ENCODE data around the gene CKMT2.

CKMT2 gene

GRCh38 chr5:81219389-81219788 is 13.7 kb upstream of the CKMT2 start:
- no peak for DNase-seq

DNA sequence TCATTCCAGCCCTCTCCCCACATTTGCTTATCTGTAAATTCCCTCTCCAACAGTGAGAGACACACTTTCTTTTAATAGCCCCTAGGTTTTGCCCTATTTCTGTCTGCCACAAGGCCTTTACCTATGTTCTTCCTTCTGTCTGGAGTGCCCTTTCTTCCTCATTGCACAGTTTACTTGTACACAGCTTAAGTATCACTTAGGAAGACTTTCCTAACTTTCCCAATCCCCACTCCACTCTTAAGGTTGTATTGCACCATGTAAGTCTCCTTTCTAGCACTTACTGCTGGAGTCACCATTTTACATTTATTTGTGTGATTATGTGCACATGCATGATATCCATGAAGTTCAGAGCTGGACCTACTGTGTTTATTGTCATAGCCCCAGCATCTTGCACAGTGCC is 10.8 kb upstream of the CKMT2 start:
- no peak for DNase-seq

- no peak for DNase-seq
These were observed 7.7 kb upstream of the CKMT2 start for GRCh38 chr5:81225463-81225862.

- DNase-seq = no peak
These were observed 6.8 kb upstream of the CKMT2 start for GRCh38 chr5:81226286-81226685.

GRCh38 chr5:81226949-81227348 is 6.2 kb upstream of the CKMT2 start:
- no peak for DNase-seq

GRCh38 chr5:81228084-81228483 is 5.0 kb upstream of the CKMT2 start:
- DNase-seq = no peak

- no peak for DNase-seq
These were observed 2.7 kb upstream of the CKMT2 start for GRCh38 chr5:81230416-81230815.

DNA sequence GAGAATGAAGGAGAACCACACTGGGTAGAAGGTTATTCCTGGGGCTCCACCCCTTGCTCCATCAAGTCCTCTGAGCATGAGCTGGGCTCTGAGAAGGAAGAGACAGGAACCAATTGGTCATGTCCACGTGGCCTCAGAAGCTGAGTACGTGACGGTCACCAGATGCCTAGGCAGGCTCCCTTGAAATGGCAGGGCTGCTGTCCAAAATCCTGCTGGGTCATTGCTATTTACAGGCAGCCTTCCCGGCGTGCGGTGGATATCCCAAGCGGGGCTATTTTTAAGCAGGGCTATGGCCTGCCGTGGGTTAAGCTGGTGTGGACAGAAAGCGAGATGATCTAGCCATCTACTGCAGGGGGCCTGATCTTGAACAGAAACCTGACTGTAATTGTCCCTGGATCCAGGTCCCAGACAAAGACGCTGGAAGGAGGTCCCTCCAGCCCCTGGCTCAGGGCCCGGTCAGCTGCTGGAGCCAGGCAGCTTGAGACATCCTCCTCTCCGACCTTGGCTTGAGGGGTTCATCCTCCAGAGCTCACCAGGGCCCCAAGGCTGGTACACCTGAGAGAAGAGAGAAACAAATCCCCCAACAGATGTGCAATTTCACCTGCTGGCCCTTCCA is 550 bp upstream of the CKMT2 start:
- DNase-seq = no peak

DNA sequence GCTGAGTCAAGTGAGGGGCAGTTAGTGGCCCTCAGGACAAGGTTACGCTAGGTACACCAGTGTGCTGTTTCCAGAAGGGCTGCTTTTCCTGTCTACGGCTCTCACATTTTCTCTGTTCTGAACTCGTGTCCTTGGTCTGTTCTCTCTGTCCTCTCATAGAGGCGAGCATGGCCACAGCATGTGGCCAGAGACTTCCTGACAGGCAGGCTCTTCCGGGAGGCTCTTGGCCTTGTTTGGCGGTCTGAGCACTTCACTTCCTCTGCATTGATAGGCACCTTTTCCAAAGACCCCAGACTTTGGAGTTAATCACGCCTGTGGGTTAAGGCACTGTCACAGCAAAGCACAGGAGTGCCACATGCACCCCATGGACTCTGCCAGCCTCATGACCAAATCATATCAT is 1.2 kb downstream of the CKMT2 start:
- no peak for DNase-seq

DNA sequence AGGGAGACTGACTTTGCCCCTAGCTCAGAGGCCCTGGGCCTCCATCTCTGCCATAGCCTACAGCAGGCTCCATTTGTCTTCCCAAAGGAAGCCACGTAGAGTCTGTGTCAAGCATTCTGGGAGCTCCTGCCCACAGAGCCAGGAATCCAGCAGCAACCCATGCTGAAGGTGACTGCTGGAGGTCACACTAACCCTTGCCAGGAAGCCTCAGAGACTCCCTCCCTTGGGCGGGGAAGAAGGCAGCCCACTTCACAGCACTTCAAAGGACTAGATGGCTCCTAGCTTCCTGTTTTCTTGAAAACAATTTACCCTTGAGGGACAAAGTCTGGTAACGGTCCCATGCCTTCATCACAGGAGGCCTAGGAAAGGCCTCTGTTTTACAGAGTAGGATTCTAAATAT is 1.7 kb downstream of the CKMT2 start:
- DNase-seq = no peak

DNA sequence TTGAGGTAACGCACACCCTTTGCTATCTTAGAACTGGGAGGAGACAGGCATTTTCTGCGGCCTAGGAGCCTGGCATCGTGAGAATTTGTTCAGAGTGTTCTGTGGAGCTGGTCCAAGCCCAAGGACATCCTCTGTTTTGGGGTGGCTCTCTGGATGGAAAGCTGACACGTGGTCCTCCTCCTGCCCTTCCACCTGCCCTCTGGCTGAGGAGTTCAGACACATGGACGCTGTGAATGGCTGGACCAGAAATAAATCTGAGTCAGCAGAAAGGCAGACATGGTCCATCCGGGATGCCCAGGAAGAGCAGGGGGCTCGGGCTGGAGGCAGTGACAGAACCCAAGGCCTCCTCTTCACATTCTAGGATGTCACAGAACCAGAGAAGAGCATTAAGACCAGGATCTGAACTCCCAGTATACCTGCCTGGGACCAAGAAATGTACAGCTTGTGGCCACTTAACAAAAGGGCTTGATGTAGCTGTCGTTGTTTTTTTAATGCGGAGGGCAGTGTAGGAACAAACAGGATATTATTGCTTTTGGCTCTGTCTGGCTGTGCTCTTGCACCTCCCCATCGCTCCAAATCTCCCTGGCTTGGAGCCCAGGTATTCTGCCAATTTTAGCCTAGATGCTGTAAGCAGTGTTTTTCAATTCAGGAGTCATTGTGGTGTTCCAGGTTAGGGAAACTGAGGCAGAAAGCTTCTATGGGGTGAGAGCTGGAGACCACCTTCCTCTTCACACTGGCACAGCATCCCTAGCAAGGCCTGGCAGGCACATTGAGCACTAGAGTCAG is 2.4 kb downstream of the CKMT2 start:
- DNase-seq = no peak

DNA sequence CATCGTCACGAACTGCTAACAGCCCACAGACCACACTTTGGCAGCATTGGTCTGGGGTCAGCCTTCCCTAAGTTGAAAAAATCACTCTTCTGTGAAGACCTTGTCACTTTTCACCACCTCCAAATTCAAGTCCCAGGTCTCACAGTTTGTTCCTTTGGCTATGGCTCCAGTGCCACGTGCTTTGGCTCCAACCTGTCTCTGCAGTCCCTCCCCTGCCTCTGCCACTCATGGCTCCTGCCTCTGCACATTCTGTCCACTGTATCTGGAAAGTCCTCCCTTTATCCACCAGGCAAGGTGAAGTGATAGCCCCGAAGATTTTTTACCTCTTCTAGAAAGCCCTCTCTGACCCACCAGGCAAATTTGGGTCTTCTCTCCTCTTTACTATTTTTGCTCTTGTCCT is 5.3 kb downstream of the CKMT2 start:
- DNase-seq = no peak

DNA sequence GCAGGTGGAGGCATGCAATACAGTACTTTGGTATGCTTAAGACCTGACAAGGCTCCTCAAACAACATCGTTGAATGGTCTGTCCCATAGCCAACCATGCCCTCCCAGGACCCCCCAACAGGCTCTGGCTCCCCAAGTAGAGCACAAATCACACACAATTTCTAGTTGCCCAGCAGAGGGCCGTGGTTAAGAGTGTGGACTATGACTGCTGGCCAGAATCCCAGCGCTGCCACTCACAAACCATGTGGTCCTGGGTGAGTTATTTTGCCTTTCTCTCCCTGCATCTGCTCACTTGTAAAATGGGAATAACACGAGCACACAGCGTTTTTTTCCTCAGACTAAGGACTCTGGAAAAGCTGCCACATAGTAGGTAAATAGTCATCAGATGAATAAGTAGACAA is 6.5 kb downstream of the CKMT2 start:
- DNase-seq = no peak

- DNase-seq = no peak
These were observed 7.9 kb downstream of the CKMT2 start for GRCh38 chr5:81241001-81241400.

DNA sequence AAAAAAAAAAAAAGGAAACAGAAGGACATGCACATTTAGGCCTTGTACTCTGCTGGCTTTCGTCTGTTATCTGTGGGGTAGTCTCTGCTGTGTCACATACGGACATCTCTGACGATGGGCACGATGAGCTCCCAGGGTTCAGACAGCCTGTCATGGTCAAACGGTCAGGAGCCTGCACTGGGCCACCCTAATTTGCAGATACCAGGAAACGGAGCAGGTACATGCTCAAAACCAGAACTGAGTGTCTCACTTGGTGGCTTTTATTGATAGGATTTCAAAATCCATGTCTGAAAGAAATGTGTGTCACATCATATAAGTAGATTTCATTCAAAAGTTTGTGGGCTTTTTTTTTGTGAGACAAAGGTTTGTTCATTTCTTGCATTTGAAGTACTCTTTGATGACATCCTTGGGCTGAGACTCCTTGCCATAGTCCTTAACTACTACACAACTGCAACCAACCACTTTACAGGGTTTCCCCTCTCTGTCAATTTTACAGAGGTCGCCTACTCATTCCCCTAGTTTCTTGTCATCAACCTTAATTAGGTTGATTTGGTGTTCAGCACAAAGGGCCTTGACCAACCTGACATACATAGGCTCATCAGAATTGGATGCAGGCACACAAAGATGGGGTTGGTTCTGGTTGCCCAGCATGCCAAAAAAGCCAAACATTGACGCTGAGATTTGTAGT is 9.0 kb downstream of the CKMT2 start:
- DNase-seq = no peak

GRCh38 chr5:81242906-81243436 is 9.8 kb downstream of the CKMT2 start:
- DNase-seq = no peak

DNA sequence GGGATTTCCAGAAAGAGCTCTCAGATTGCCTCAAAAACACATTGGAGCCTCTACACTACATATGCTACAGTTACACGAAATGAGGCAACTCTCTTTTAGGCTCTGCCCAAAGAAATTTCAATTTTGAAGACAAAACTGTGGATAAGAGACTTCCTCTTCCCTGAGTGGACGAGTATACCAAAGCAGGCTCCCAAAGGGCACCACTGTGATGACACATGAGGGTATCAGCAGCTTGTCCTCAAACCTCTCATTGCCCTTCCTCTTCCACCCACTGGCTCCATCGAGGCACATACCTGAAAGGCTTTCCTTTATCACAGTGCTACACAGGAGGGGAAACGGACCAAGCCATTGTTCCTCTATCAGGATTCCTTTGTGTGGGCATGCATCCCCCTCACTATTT is 11.3 kb downstream of the CKMT2 start:
- no peak for DNase-seq

DNA sequence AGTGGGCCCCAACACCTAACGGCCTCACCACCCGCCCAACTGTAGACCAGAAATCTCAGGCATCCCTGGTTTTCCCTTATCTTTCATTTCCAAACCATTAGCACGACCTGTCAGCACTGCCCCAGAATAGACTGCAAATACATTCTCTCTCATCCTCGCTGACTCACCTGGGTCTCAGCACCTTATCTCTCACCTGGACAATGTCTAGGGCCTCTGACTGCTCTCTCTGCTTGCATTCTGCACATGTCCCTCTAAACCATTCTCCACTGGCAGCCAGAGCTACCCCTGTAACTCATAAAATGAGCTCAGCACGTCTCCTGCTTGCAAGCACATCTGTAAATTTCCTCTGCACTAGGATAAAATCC is 12.7 kb downstream of the CKMT2 start:
- no peak for DNase-seq

GRCh38 chr5:81246697-81247096 is 13.6 kb downstream of the CKMT2 start:
- DNase-seq = no peak

DNA sequence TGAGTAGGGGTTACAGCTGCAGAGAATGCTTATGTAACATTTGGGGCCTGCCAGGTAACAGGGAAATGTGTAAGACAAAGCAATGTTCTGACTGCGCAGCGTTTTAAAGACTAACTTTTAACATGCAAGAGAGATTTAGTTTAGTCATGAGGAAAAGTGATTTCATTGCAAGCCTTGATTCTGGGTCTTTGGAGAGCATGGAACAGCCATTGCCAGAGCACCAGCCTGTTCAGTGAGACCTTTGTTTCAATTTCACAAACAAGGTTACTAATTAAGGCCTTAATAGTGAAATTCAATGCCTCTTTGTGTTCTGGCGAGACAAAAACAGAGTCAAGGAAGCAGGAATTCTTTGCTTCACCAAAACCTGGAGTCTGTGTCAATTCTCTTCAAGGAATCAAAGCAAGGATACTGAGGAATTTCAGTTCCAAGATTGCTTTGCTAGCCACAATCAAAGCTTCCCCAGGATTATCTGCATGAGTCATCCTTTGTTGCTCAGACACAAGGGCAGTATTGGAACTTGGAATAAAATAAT is 14.4 kb downstream of the CKMT2 start:
- DNase-seq = no peak

DNA sequence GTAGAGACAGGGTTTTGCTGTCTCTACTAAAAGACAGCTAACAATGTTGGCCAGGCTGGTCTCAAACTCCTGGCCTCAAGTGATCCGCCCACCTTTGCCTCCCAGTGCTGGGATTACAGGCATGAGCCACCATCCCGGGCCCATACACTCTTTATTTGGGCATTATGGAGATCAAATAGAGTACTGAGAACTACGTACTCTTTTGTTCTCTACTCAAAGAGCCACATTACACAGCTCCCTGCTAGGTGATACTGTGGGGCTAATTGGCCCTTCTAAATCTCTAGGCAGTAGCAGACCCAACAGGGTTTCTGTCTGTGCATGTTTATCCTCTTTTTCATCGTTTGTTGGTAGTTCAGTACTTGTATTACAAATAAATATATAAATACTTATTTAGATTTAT is 16.1 kb downstream of the CKMT2 start:
- DNase-seq = no peak

DNA sequence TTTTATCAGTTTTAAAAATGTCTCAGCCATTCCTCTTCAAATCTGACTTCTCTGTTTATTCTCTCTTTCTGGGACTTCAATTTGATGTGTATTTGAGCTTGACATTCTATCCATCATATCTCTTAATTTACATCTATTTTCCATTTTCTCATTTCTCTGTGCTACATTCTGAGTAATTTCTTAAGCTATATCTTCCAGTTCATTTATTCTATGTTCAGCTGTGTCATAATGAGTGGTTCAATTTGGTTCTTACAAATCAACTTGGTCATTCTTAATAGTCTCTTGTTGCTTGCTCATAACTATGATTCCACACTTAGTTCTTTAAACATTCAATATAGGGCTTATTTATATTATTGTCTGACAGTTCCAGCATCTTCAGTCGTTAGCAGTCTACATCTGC is 16.9 kb downstream of the CKMT2 start:
- DNase-seq = no peak

DNA sequence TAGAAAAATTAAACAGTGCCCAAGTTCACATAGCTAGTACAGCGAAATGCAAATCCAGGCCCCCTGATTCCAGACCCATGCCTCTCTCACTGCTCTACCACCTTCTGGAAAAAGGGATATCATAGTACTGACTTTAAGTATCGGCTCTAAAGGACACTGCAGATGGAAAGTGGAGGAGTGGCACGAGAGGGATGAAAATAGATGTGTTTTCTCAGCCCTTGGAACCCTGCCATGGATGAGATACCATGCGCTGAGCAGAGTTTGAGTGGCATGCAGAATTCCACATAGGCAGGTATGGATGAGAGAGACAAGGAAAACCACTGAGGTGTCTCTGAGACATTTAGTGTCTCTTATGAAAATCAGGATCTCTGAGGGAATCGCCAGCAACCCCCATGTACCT is 18.8 kb downstream of the CKMT2 start:
- no peak for DNase-seq

- no peak for DNase-seq
These were observed 19.8 kb downstream of the CKMT2 start for GRCh38 chr5:81252904-81253303.

Data from 8988T (cell line).